SK-N-MC (cell line): ENCODE results near the gene SLC9A9.

Experiments used
- EZH2 ChIP-seq: fragments of 200-600 bp; sonication (generic); IDR thresholded peaks from one replicate; pipeline ENCODE4 v1.6.1; 2017; ENCODE audit warnings: antibody characterized with exemption
- POLR2AphosphoS5 ChIP-seq: IDR thresholded peaks from 2 replicates; pipeline ENCODE4 v1.6.1; 2012; ENCODE audit warnings: mild to moderate bottlenecking, low read depth, low read length, borderline replicate concordance

GRCh38 chr3:143479727-143480126, 368.5 kb downstream of the SLC9A9 start:
- TF ChIP-seq EZH2 (no peak), POLR2AphosphoS5 (no peak)
